Upper lobe of right lung (tissue), 1 donor: ENCODE results near the gene INSYN2B. TPM values are rescaled to one million over a fixed set of nuclear protein-coding genes. Genes with fewer than 3 reads are reported as not detected.

ENCODE experiments used
- ATAC-seq: fragments of 200-7000 bp; cut with Tn5 transposase; one replicate; pipeline ENCODE4 v1.9.1; 2020; ENCODE audit warnings: mild to moderate bottlenecking, moderate library complexity
- DNase-seq: peaks from one replicate; pipeline ENCODE4 v3.0.0-alpha.2; 2020
- H3K27ac ChIP-seq: fragments of 200-600 bp; one replicate; pipeline ENCODE4 v1.8.0; 2022
- H3K27me3 ChIP-seq: fragments of 200-600 bp; one replicate; pipeline ENCODE4 v1.8.0; 2022; ENCODE audit warnings: mild to moderate bottlenecking
- H3K36me3 ChIP-seq: fragments of 200-600 bp; one replicate; pipeline ENCODE4 v1.8.0; 2022
- H3K4me1 ChIP-seq: fragments of 200-600 bp; one replicate; pipeline ENCODE4 v1.8.0; 2022
- H3K4me3 ChIP-seq: fragments of 200-600 bp; one replicate; pipeline ENCODE4 v1.8.0; 2022; ENCODE audit warnings: mild to moderate bottlenecking
- H3K9me3 ChIP-seq: fragments of 200-600 bp; one replicate; pipeline ENCODE4 v1.8.0; 2022
- CTCF ChIP-seq: fragments of 200-600 bp; IDR thresholded peaks from one replicate; pipeline ENCODE4 v1.8.0; 2022; ENCODE audit warnings: antibody characterized with exemption
- intact Hi-C: fragments of 100-400 bp; cut with DNase I; formaldehyde crosslinking; loops from one replicate; pipeline ENCODE4 v1.11.0; 2022
- total RNA-seq: library from RNA; stranded (reverse); fragmentation: NEBNext Ultra II Directional; extraction: Animal tissue kit (Norgen Biotek cat#: 25700); gene quantifications from one replicate; pipeline ENCODE4 v1.2.1, GENCODE V29; 2021
- donor health status: DM: no; HTN: yes; CAD: no; lungs with severe emphysema.

INSYN2B gene
- total RNA-seq, 1 donor from 2014 or later, result 0.17 TPM

GRCh38 chr5:169921384-169921783 is 58.9 kb downstream of the INSYN2B start:
- H3K36me3 ChIP-seq, result no peaks in the 10 kb centered on the region
- no peaks in the 10 kb centered on the region for H3K4me1 ChIP-seq
- H3K27ac ChIP-seq, result no peak overlapping the region
- intact Hi-C loops, result no loop called here
- no peak overlapping the region for H3K4me3 ChIP-seq
- no peaks in the 10 kb centered on the region for H3K9me3 ChIP-seq
- no peak for TF ChIP-seq CTCF
- DNase-seq, result no peak
- ATAC-seq, result no peak
- H3K27me3 ChIP-seq, result no peaks in the 10 kb centered on the region

GRCh38 chr5:169920474-169920873 is 59.8 kb downstream of the INSYN2B start:
- no peak overlapping the region for H3K4me3 ChIP-seq
- no peak for TF ChIP-seq CTCF
- no peaks in the 10 kb centered on the region for H3K4me1 ChIP-seq
- intact Hi-C loops, result no loop called here
- H3K36me3 ChIP-seq, result no peaks in the 10 kb centered on the region
- ATAC-seq, result no peak
- no peaks in the 10 kb centered on the region for H3K9me3 ChIP-seq
- DNase-seq, result no peak
- H3K27ac ChIP-seq, result no peak overlapping the region
- H3K27me3 ChIP-seq, result no peaks in the 10 kb centered on the region

GRCh38 chr5:169918228-169918627 is 62.1 kb downstream of the INSYN2B start:
- no peak for TF ChIP-seq CTCF
- DNase-seq (no peak), ATAC-seq (no peak)
- H3K27me3 ChIP-seq, result no peaks in the 10 kb centered on the region
- no peak overlapping the region for H3K4me3 ChIP-seq
- no peaks in the 10 kb centered on the region for H3K9me3 ChIP-seq
- no peak overlapping the region for H3K27ac ChIP-seq
- no peaks in the 10 kb centered on the region for H3K4me1 ChIP-seq
- intact Hi-C loops, result no loop called here
- H3K36me3 ChIP-seq, result no peaks in the 10 kb centered on the region

GRCh38 chr5:169917500-169917899 is 62.8 kb downstream of the INSYN2B start:
- Histone ChIP-seq H3K27me3 (no peaks in the 10 kb centered on the region), H3K4me1 (no peaks in the 10 kb centered on the region), H3K9me3 (no peaks in the 10 kb centered on the region), H3K36me3 (no peaks in the 10 kb centered on the region), H3K27ac (no peak overlapping the region), H3K4me3 (no peak overlapping the region)
- DNase-seq (no peak), ATAC-seq (no peak)
- no peak for TF ChIP-seq CTCF
- intact Hi-C loops, result no loop called here

- DNase-seq, result no peak
These were observed 65.5 kb downstream of the INSYN2B start for GRCh38 chr5:169914766-169915165.

More at GRCh38 chr5:169914766-169915165, 65.5 kb downstream of the INSYN2B start:
- no peak overlapping the region for H3K27ac ChIP-seq
- H3K36me3 ChIP-seq, result no peaks in the 10 kb centered on the region
- intact Hi-C loops, result no loop called here
- no peak overlapping the region for H3K4me3 ChIP-seq
- H3K4me1 ChIP-seq, result no peaks in the 10 kb centered on the region
- H3K9me3 ChIP-seq, result no peaks in the 10 kb centered on the region
- H3K27me3 ChIP-seq, result no peaks in the 10 kb centered on the region
- ATAC-seq, result peak; percentile 61
- no peak for TF ChIP-seq CTCF
